K562 (cell line): Measurements from ENCODE around the gene GJC2. TPM values are rescaled to one million over a fixed set of nuclear protein-coding genes. Genes with fewer than 3 reads are reported as not detected.

Experiments used
- ATAC-seq: fragments of 200-7000 bp; cut with Tn5 transposase; 3 replicates; pipeline ENCODE4 v1.9.1; 2020; ENCODE audit warnings: moderate library complexity
- BruUV-seq: library from RNA; stranded (reverse); fragments of 400-500 nt; replicated peaks from 2 replicates; lab custom pipeline; 2021; lab: Mats Ljungman, UMichigan
- CTCF ChIA-PET: fragments of 300-600 bp; formaldehyde crosslinking; extraction: SDS; loops from one replicate; lab custom pipeline; 2021; ENCODE audit warnings: low intra/inter-chr PET ratio; lab: Yijun Ruan, JAX
- POLR2A ChIA-PET: fragments of 300-600, 350-650 bp; sonication (Branson Sonifier 250); formaldehyde crosslinking; extraction: SDS; loops from one replicate; lab custom pipeline; 2021; ENCODE audit warnings: antibody characterized with exemption, inconsistent platforms; lab: Yijun Ruan, JAX
- DNase-seq, 4 experiments: peaks; one replicate each; pipeline versions ENCODE4 v3.0.0 to v3.0.0-alpha.2; 2011 to 2018; ENCODE audit warnings: low spot score in 3 of 4, mixed read lengths in 3 of 4; ENCODE audit errors: extremely low read depth in 1 of 4
- FAIRE-seq: peaks from 2 replicates; lab custom pipeline; 2011; peaks lifted over from hg19 to GRCh38; lab: Jason Lieb, UNC
- H2AFZ ChIP-seq: 2 replicates; pipeline ENCODE4 v1.6.0; 2011; ENCODE audit warnings: low read depth, low read length, control low read depth, inconsistent platforms
- H3K27ac ChIP-seq: fragments of 200-600 bp; 3 replicates; pipeline ENCODE4 v1.8.0; 2011; ENCODE audit warnings: low read depth, mild to moderate bottlenecking, control low read depth, inconsistent platforms, low read length, moderate library complexity, mixed read lengths; ENCODE audit errors: extremely low read depth
- H3K27me3 ChIP-seq, 2 experiments: fragments of 300-600 bp in 1 of 2; 2 replicates in 1 of 2; 3 replicates in 1 of 2; pipeline versions ENCODE4 v1.6.0 to v1.8.0; 2011; ENCODE audit warnings: inconsistent platforms in 2 of 2, low read length in 2 of 2, mild to moderate bottlenecking in 1 of 2, mixed read lengths in 1 of 2, moderate library complexity in 1 of 2; ENCODE audit not compliant: control insufficient read depth in 2 of 2, insufficient read depth in 2 of 2
- H3K36me3 ChIP-seq: fragments of 300-600 bp; 3 replicates; pipeline ENCODE4 v1.8.0; 2011; ENCODE audit warnings: mild to moderate bottlenecking, low read length, inconsistent platforms; ENCODE audit not compliant: control insufficient read depth, insufficient read depth
- H3K4me1 ChIP-seq, 2 experiments: fragments of 200-600 bp in 1 of 2; replicated peaks in 1 of 2; 2 replicates in 1 of 2; 3 replicates in 1 of 2; pipeline versions ENCODE4 v1.5.1 to v1.8.0; 2011; ENCODE audit warnings: inconsistent platforms in 2 of 2, low read length in 2 of 2, mild to moderate bottlenecking in 1 of 2, mixed read lengths in 1 of 2, moderate library complexity in 1 of 2; ENCODE audit not compliant: control insufficient read depth in 2 of 2, insufficient read depth in 2 of 2
- H3K4me2 ChIP-seq: 2 replicates; pipeline ENCODE4 v1.6.1; 2011; ENCODE audit warnings: low read length, control low read depth, inconsistent platforms, mixed read lengths; ENCODE audit not compliant: insufficient read depth
- H3K4me3 ChIP-seq: fragments of 200-600 bp; sonication (generic), shearing (Covaris generic); 2 replicates; pipeline ENCODE4 v1.5.1; 2016; ENCODE audit warnings: control low read depth, inconsistent platforms
- H3K79me2 ChIP-seq: fragments of 200-600 bp; 3 replicates; pipeline ENCODE4 v1.8.0; 2011; ENCODE audit warnings: low read length, inconsistent platforms; ENCODE audit not compliant: control insufficient read depth, insufficient read depth
- H3K9ac ChIP-seq, 2 experiments: 2 replicates each; pipeline versions ENCODE4 v1.6.0 to v1.6.1; 2011; ENCODE audit warnings: low read depth in 2 of 2, low read length in 2 of 2, control low read depth in 1 of 2, inconsistent platforms in 1 of 2, mild to moderate bottlenecking in 1 of 2, mixed read lengths in 1 of 2; ENCODE audit not compliant: insufficient read depth in 1 of 2
- H3K9me1 ChIP-seq: one replicate; pipeline ENCODE4 v1.6.0; 2011; ENCODE audit warnings: inconsistent platforms, mild to moderate bottlenecking, low read length, moderate library complexity; ENCODE audit not compliant: control insufficient read depth, insufficient read depth
- H3K9me3 ChIP-seq: replicated peaks from 2 replicates; pipeline ENCODE4 v1.5.1; 2011; ENCODE audit warnings: low read depth, low read length, inconsistent platforms; ENCODE audit not compliant: control insufficient read depth, insufficient read depth
- H4K20me1 ChIP-seq: replicated peaks from 2 replicates; pipeline ENCODE4 v1.6.1; 2011; ENCODE audit warnings: low read length, inconsistent platforms, mixed read lengths; ENCODE audit not compliant: control insufficient read depth, insufficient read depth
- BRD9 ChIP-seq: fragments of 450-650 bp; IDR thresholded peaks from 2 replicates; pipeline ENCODE4 v1.6.1; 2018; ENCODE audit warnings: low read depth; ENCODE audit not compliant: partially characterized antibody
- C11orf30 ChIP-seq: fragments of 450-650 bp; IDR thresholded peaks from 2 replicates; pipeline ENCODE4 v1.6.1; 2016; ENCODE audit warnings: low read depth, mild to moderate bottlenecking
- DMBX1 ChIP-seq: fragments of 250-450 bp; sonication (Bioruptor Pico); IDR thresholded peaks from 2 replicates; pipeline ENCODE4 v1.8.0; 2022; ENCODE audit warnings: inconsistent platforms, mild to moderate bottlenecking, moderate library complexity, borderline replicate concordance
- DPF2 ChIP-seq: fragments of 450-650 bp; IDR thresholded peaks from 2 replicates; pipeline ENCODE4 v1.6.1; 2016
- E2F5 ChIP-seq: sonication (generic); formaldehyde crosslinking; IDR thresholded peaks from 2 replicates; pipeline ENCODE4 v1.8.0; 2022; ENCODE audit warnings: mild to moderate bottlenecking, missing genetic modification reagents
- ELF2 ChIP-seq: fragments of 250-450 bp; sonication (Bioruptor Pico); IDR thresholded peaks from 2 replicates; pipeline ENCODE4 v1.5.0; 2021; ENCODE audit warnings: mild to moderate bottlenecking
- FOXK1 ChIP-seq: sonication (generic); formaldehyde crosslinking; IDR thresholded peaks from 2 replicates; pipeline ENCODE4 v1.8.0; 2022; ENCODE audit warnings: missing genetic modification reagents, mild to moderate bottlenecking, borderline replicate concordance
- GABPB1 ChIP-seq: sonication (generic); formaldehyde crosslinking; IDR thresholded peaks from 2 replicates; pipeline ENCODE4 v1.8.0; 2022; ENCODE audit warnings: mild to moderate bottlenecking, missing genetic modification reagents
- GTF2A2 ChIP-seq: IDR thresholded peaks from 2 replicates; pipeline ENCODE4 v1.6.1; 2016; ENCODE audit warnings: mild to moderate bottlenecking, missing genetic modification characterization, missing compliant biosample characterization
- LCOR ChIP-seq: sonication (generic); formaldehyde crosslinking; IDR thresholded peaks from 2 replicates; pipeline ENCODE4 v1.8.0; 2022; ENCODE audit warnings: mild to moderate bottlenecking, missing genetic modification reagents
- PHB ChIP-seq: fragments of 250-450 bp; sonication (Bioruptor Pico); IDR thresholded peaks from 2 replicates; pipeline ENCODE4 v1.5.0; 2021
- RBM22 ChIP-seq: fragments of 200-400 bp; formaldehyde crosslinking; IDR thresholded peaks from 2 replicates; pipeline ENCODE4 v1.6.1; 2018; ENCODE audit warnings: low read length, low read depth; ENCODE audit not compliant: poor library complexity, severe bottlenecking
- SMAD2 ChIP-seq: fragments of 150-350 bp; IDR thresholded peaks from 2 replicates; pipeline ENCODE4 v1.6.1; 2014; ENCODE audit warnings: low read depth, mild to moderate bottlenecking, low read length
- SUPT5H ChIP-seq: fragments of 450-650 bp; IDR thresholded peaks from 2 replicates; pipeline ENCODE4 v1.6.1; 2016
- TCF3 ChIP-seq: sonication (generic); formaldehyde crosslinking; IDR thresholded peaks from 2 replicates; pipeline ENCODE4 v1.4.0; 2020; ENCODE audit warnings: mild to moderate bottlenecking, missing genetic modification reagents
- TGIF2 ChIP-seq: sonication (generic); formaldehyde crosslinking; IDR thresholded peaks from 2 replicates; pipeline ENCODE4 v1.8.1; 2022; ENCODE audit warnings: mild to moderate bottlenecking, missing genetic modification reagents, moderate library complexity
- TOE1 ChIP-seq, 2 experiments: fragments of 450-650 bp in 1 of 2; sonication (generic) in 1 of 2; formaldehyde crosslinking in 1 of 2; IDR thresholded peaks; 2 replicates each; pipeline versions ENCODE4 v1.7.1 to v1.8.0; 2016 to 2022; ENCODE audit warnings: borderline replicate concordance in 2 of 2, mild to moderate bottlenecking in 2 of 2, antibody characterized with exemption in 1 of 2, inconsistent platforms in 1 of 2, low read depth in 1 of 2, missing genetic modification reagents in 1 of 2, moderate library complexity in 1 of 2
- XRCC3 ChIP-seq: fragments of 450-650 bp; IDR thresholded peaks from 2 replicates; pipeline ENCODE4 v1.6.1; 2017; ENCODE audit warnings: mild to moderate bottlenecking, moderate library complexity
- ZNF165 ChIP-seq: fragments of 250-450 bp; sonication (Bioruptor Pico); IDR thresholded peaks from 2 replicates; pipeline ENCODE4 v1.4.0; 2020; ENCODE audit warnings: borderline replicate concordance
- ZNF444 ChIP-seq: fragments of 250-450 bp; sonication (Bioruptor Pico); IDR thresholded peaks from 2 replicates; pipeline ENCODE4 v1.4.0; 2020; ENCODE audit warnings: mild to moderate bottlenecking, moderate library complexity
- WGBS: fragments of 100-300 bp; shearing (Covaris generic); methylation state at CpG from one replicate; pipeline ENCODE4 v1.1.6; 2016; ENCODE audit warnings: low coverage, mixed read lengths; ENCODE audit not compliant: insufficient coverage; ENCODE audit errors: missing lambda C conversion rate; 5-methylcytosine and 5-hydroxymethylcytosine counted together
- in situ Hi-C: fragments of 300-500 bp; cut with MboI; formaldehyde crosslinking; loops from 4 replicates; pipeline ENCODE4 v1.15.0; 2018; ENCODE audit warnings: inconsistent platforms, mixed read lengths
- intact Hi-C: fragments of 100-400 bp; cut with micrococcal nuclease; formaldehyde crosslinking; loops from 2 replicates; pipeline ENCODE4 v1.14.2; 2022
- polyA plus RNA-seq, 8 experiments: library from polyadenylated mRNA; depleted of rRNA in 4 of 8; stranded (reverse) in 5 of 8; unstranded in 3 of 8; fragments of >200 nt; fragmentation: Nextera tagmentation in 2 of 8; fragmentation: Illumina TruSeq in 1 of 8; extraction: Ambion mirVana in 2 of 8; extraction: Trizol in 1 of 8; gene quantifications; 2 replicates each; pipeline versions ENCODE4 v1.2.1 to v1.2.3, GENCODE V29; 2011 to 2014; ENCODE audit warnings: inconsistent platforms in 1 of 8, missing spikeins in 1 of 8
- total RNA-seq, 7 experiments: library from RNA; depleted of rRNA in 6 of 7; stranded (reverse); fragments of >200 nt in 6 of 7; fragmentation: Illumina TruSeq in 2 of 7; extraction: Trizol in 2 of 7; gene quantifications; 2 replicates each; pipeline versions ENCODE4 v1.2.1 to v1.2.3, GENCODE V29; 2011 to 2021; ENCODE audit warnings: low replicate concordance in 1 of 7

The GJC2 gene
- total and polyA plus RNA-seq, 9 of the 15 experiments (the other 6 are each of a cell fraction or from before 2014, with no cell fraction given) = 0.03 to 0.62 (median 0.11) TPM; not detected in 2

GRCh38 chr1:228139931-228140723, 9.6 kb upstream of the GJC2 start, which contains the start of gene GUK1 (continued):
- TF ChIP-seq E2F5 (CRISPR knock-in tag) (no peak), GABPB1 (CRISPR knock-in tag) (peak; percentile 84; the same call in 1 of the 2 replicates), XRCC3 (no peak), LCOR (0 out of 2 replicates have a peak, but pooled peaks have one; percentile 50), C11orf30 (peak; percentile 87), ELF2 (CRISPR knock-in tag) (peak; percentile 89), DPF2 (peak; percentile 46; the same call in 1 of the 2 replicates), BRD9 (no peak), SUPT5H (peak; percentile 84)

GRCh38 chr1:228140724-228141225, 9.0 kb upstream of the GJC2 start:
- ChIA-PET CTCF (interaction anchor here (0.7 to 0.9 kb wide), 2 partner anchors 24 to 58 kb away, joined by 3 to 4 read pairs; partner anchors contain the start of gene ARF1), POLR2A (interaction anchor here (0.5 to 2.7 kb wide), 9 partner anchors 9 to 65 kb away, joined by 3 to 11 read pairs (median 4); partner anchors contain the start of genes GJC2 and IBA57)
- in situ Hi-C loops (no loop called here), intact Hi-C loops (loop anchor here (1.0 to 2.0 kb wide), 2 partner anchors 26 to 56 kb away; no protein-coding TSS in a partner anchor)
- peak overlapping the region; percentile 90 to 98 for H3K9ac ChIP-seq
- WGBS = 2% methylated on average over 25 of the region's 25 CpGs
- H4K20me1 ChIP-seq = peaks cover 51% of the 10 kb centered on the region
- no peak for ATAC-seq
- H3K4me1 ChIP-seq = peaks cover 52 to 68% of the 10 kb centered on the region in 2 experiments
- H3K4me2 ChIP-seq = peak overlapping the region; percentile 92
- peaks cover 17% of the 10 kb centered on the region for H3K9me1 ChIP-seq
- no peaks in the 10 kb centered on the region for H3K9me3 ChIP-seq
- peaks cover 57% of the 10 kb centered on the region for H3K79me2 ChIP-seq
- no TSS peak for BruUV-seq
- no peak for DNase-seq
- no peak for FAIRE-seq
- H2AFZ ChIP-seq = peak overlapping the region; percentile 86; the same call in 1 of the 2 replicates
- peaks cover 24% of the 10 kb centered on the region; the same call in 2 of the 3 replicates for H3K36me3 ChIP-seq
- no peaks in the 10 kb centered on the region for H3K27me3 ChIP-seq
- H3K4me3 ChIP-seq = peak overlapping the region; percentile 92
- peak overlapping the region; percentile 96 for H3K27ac ChIP-seq
- 0 out of 2 replicates have a peak, but pooled peaks have one; percentile 5 for TF ChIP-seq DMBX1
- TF ChIP-seq ZNF444 (CRISPR knock-in tag) = no peak
- no peak for TF ChIP-seq TOE1 (IDR thresholded peaks at IDR 0.05; ENCODE audit: borderline replicate concordance)
- no peak for TF ChIP-seq TOE1 (CRISPR knock-in tag; IDR thresholded peaks at IDR 0.05; ENCODE audit: borderline replicate concordance, low read depth)
- TF ChIP-seq SMAD2 = no peak
- TF ChIP-seq GTF2A2 (tag) = peak; percentile 56; the same call in 1 of the 2 replicates
- peak; percentile 30 for TF ChIP-seq RBM22
- 0 out of 2 replicates have a peak, but pooled peaks have one; percentile 7 for TF ChIP-seq FOXK1 (CRISPR knock-in tag)
- 0 out of 2 replicates have a peak, but pooled peaks have one; percentile 11 for TF ChIP-seq TGIF2
- TF ChIP-seq ZNF165 = no peak
- peak; percentile 17; the same call in 1 of the 2 replicates for TF ChIP-seq TCF3 (CRISPR knock-in tag)
- TF ChIP-seq PHB (CRISPR knock-in tag) = 0 out of 2 replicates have a peak, but pooled peaks have one; percentile 8
